Upper lobe of left lung (tissue), 6 donors: ENCODE measurements around the gene ROR2. TPM values are rescaled to one million over a fixed set of nuclear protein-coding genes. Genes with fewer than 3 reads are reported as not detected.

Experiments
- ATAC-seq, 2 donors: fragments of 200-7000 bp; cut with Tn5 transposase; one replicate each; pipeline ENCODE4 v1.9.1; 2022; ENCODE audit warnings: mild to moderate bottlenecking in 2 of 2, moderate library complexity in 2 of 2; ENCODE audit not compliant: low FRiP score in 2 of 2
- DNase-seq, 2 donors: peaks; one replicate each; pipeline ENCODE4 v3.0.0-alpha.2; 2019 to 2020
- H3K27ac ChIP-seq, 4 donors: fragments of 200-600 bp; sonication (generic); one replicate each; pipeline ENCODE4 v1.5.1; 2016 to 2019
- H3K27me3 ChIP-seq, 4 donors: fragments of 200-600 bp; sonication (generic); one replicate each; pipeline ENCODE4 v1.5.1; 2017 to 2019
- H3K36me3 ChIP-seq, 4 donors: fragments of 200-600 bp; sonication (generic); one replicate each; pipeline ENCODE4 v1.5.1; 2016 to 2019
- H3K4me1 ChIP-seq, 4 donors: fragments of 200-600 bp; sonication (generic); one replicate each; pipeline ENCODE4 v1.5.1; 2018 to 2019
- H3K4me3 ChIP-seq, 4 donors: fragments of 200-600 bp; sonication (generic); one replicate each; pipeline ENCODE4 v1.5.1; 2017 to 2019; ENCODE audit warnings: mild to moderate bottlenecking in 2 of 4, moderate library complexity in 1 of 4
- H3K9me3 ChIP-seq, 4 donors: fragments of 200-600 bp; sonication (generic); one replicate each; pipeline ENCODE4 v1.5.1; 2018 to 2019
- CTCF ChIP-seq, 6 experiments: fragments of 450-650 bp in 4 of 6; fragments of 200-600 bp in 2 of 6; sonication (generic) in 2 of 6; IDR thresholded peaks; one replicate each; pipeline ENCODE4 v1.5.1; 2016 to 2019; ENCODE audit warnings: antibody characterized with exemption in 6 of 6
- EP300 ChIP-seq, 4 donors: sonication (generic); formaldehyde crosslinking; IDR thresholded peaks; one replicate each; pipeline ENCODE4 v1.5.1; 2017; ENCODE audit warnings: antibody characterized with exemption in 4 of 4, control low read depth in 2 of 4
- POLR2A ChIP-seq, 4 donors: fragments of 450-650 bp; IDR thresholded peaks; one replicate each; pipeline ENCODE4 v1.5.1; 2016 to 2017; ENCODE audit warnings: antibody characterized with exemption in 4 of 4, mild to moderate bottlenecking in 2 of 4
- POLR2AphosphoS5 ChIP-seq, 2 donors: sonication (generic); formaldehyde crosslinking; IDR thresholded peaks; one replicate each; pipeline ENCODE4 v1.5.1; 2017; ENCODE audit warnings: antibody characterized with exemption in 2 of 2
- WGBS, 2 donors: methylation state at CpG; one replicate each; pipeline ENCODE4 v1.1.5; 2017 to 2018; 5-methylcytosine and 5-hydroxymethylcytosine counted together
- total RNA-seq, 6 donors: library from RNA; depleted of rRNA in 4 of 6; stranded (reverse); fragments of >200 nt in 4 of 6; gene quantifications; one replicate each; pipeline versions ENCODE4 v1.1.0 to v1.2.1, GENCODE V29; 2016 to 2021
- donor health status: DM: no; HTN: no; CAD: no; lungs with moderate emphysema.
- donor health status: DM: no; HTN: yes; CAD: no; lungs with severe emphysema.

The ROR2 gene
- total RNA-seq, 6 donors from 2014 or later: 2.7 to 8.1 (median 3.4) TPM

GRCh38 chr9:91714020-91714806 lies 235.8 kb downstream of the ROR2 start:
- no peaks in the 10 kb centered on the region for H3K36me3 ChIP-seq
- H3K4me3 ChIP-seq: peak overlapping the region; percentile 9 to 38 (median 32)
- WGBS, 2 donors: 10 to 26% methylated on average over 22 to 36 of the region's 39 CpGs
- H3K9me3 ChIP-seq: no peaks in the 10 kb centered on the region
- H3K4me1 ChIP-seq: peaks cover 0 to 9% (median 0%) of the 10 kb centered on the region in 4 donors
- ATAC-seq (peak; percentile 57 to 81), DNase-seq (peak; percentile 66 to 85)
- no peaks in the 10 kb centered on the region for H3K27me3 ChIP-seq
- H3K27ac ChIP-seq: peak overlapping the region in 1 of 4 donors; percentile 18
- no peak for TF ChIP-seq POLR2A (IDR thresholded peaks at IDR 0.05)
- TF ChIP-seq EP300 (IDR thresholded peaks at IDR 0.05): no peak
- TF ChIP-seq CTCF (IDR thresholded peaks at IDR 0.05): no peak
- no peak for TF ChIP-seq POLR2AphosphoS5 (IDR thresholded peaks at IDR 0.05)

- Histone ChIP-seq H3K27ac (no peak overlapping the region), H3K36me3 (no peaks in the 10 kb centered on the region), H3K4me3 (no peak overlapping the region), H3K9me3 (no peaks in the 10 kb centered on the region), H3K27me3 (no peaks in the 10 kb centered on the region), H3K4me1 (peaks cover 0 to 9% (median 0%) of the 10 kb centered on the region in 4 donors)
- ATAC-seq (no peak), DNase-seq (no peak)
- TF ChIP-seq POLR2A (IDR thresholded peaks at IDR 0.05) (no peak), EP300 (IDR thresholded peaks at IDR 0.05) (no peak), POLR2AphosphoS5 (IDR thresholded peaks at IDR 0.05) (no peak), CTCF (IDR thresholded peaks at IDR 0.05) (no peak)
- 81 to 89% methylated on average over 7 of the region's 7 CpGs for WGBS, 2 donors
These were observed 237.2 kb downstream of the ROR2 start for GRCh38 chr9:91712811-91713210.

- H3K4me1 ChIP-seq: peaks cover 0 to 9% (median 0%) of the 10 kb centered on the region in 4 donors
- 53 to 63% methylated on average over 8 of the region's 8 CpGs for WGBS, 2 donors
- peak in 1 of 2 donors; percentile 48 for ATAC-seq
These were observed 238.1 kb downstream of the ROR2 start for GRCh38 chr9:91711755-91712601.

GRCh38 chr9:91710158-91710557 lies 239.9 kb downstream of the ROR2 start:
- Histone ChIP-seq H3K4me1 (peaks cover 0 to 9% (median 0%) of the 10 kb centered on the region in 4 donors), H3K9me3 (peaks cover 0 to 11% (median 10%) of the 10 kb centered on the region in 4 donors), H3K36me3 (no peaks in the 10 kb centered on the region), H3K27ac (no peak overlapping the region), H3K4me3 (no peak overlapping the region), H3K27me3 (no peaks in the 10 kb centered on the region)
- 60 to 77% methylated on average over 8 of the region's 8 CpGs for WGBS, 2 donors
- ATAC-seq (no peak), DNase-seq (no peak)
- TF ChIP-seq POLR2AphosphoS5 (IDR thresholded peaks at IDR 0.05): no peak
- no peak for TF ChIP-seq EP300 (IDR thresholded peaks at IDR 0.05)
- no peak for TF ChIP-seq POLR2A (IDR thresholded peaks at IDR 0.05)
- no peak for TF ChIP-seq CTCF (IDR thresholded peaks at IDR 0.05)

More at GRCh38 chr9:91711755-91712601, 238.1 kb downstream of the ROR2 start:
- H3K4me3 ChIP-seq: no peak overlapping the region
- no peaks in the 10 kb centered on the region for H3K27me3 ChIP-seq
- TF ChIP-seq POLR2A (IDR thresholded peaks at IDR 0.05): no peak
- no peak for TF ChIP-seq POLR2AphosphoS5 (IDR thresholded peaks at IDR 0.05)
- TF ChIP-seq EP300 (IDR thresholded peaks at IDR 0.05): no peak
- no peak for TF ChIP-seq CTCF (IDR thresholded peaks at IDR 0.05)
- no peaks in the 10 kb centered on the region for H3K9me3 ChIP-seq
- no peaks in the 10 kb centered on the region for H3K36me3 ChIP-seq
- peak in 1 of 2 donors; percentile 47 for DNase-seq
- H3K27ac ChIP-seq: no peak overlapping the region
